ENCODE measurements around the gene CPXM2.

CPXM2 gene

GRCh38 chr10:123904834-123905409 lies 13.3 kb upstream of the CPXM2 start:
- DNase-seq (ENCODE audit: low read depth), result no peak

- DNase-seq (ENCODE audit: low read depth), result no peak
These were observed 12.0 kb upstream of the CPXM2 start for GRCh38 chr10:123903621-123904020.

GRCh38 chr10:123901621-123902020 lies 10.0 kb upstream of the CPXM2 start:
- no peak for DNase-seq (ENCODE audit: low read depth)

- DNase-seq (ENCODE audit: low read depth), result no peak
These were observed 5.5 kb upstream of the CPXM2 start for GRCh38 chr10:123897146-123897545.

- DNase-seq (ENCODE audit: low read depth), result no peak
These were observed 4.8 kb upstream of the CPXM2 start for GRCh38 chr10:123896246-123896927.

GRCh38 chr10:123893651-123894050 lies 2.0 kb upstream of the CPXM2 start:
- DNase-seq (ENCODE audit: low read depth), result no peak

- no peak for DNase-seq (ENCODE audit: low read depth)
These were observed 857 bp downstream of the CPXM2 start for GRCh38 chr10:123890756-123891143.

GRCh38 chr10:123890226-123890625 lies 1.4 kb downstream of the CPXM2 start:
- DNase-seq (ENCODE audit: low read depth), result no peak

- DNase-seq (ENCODE audit: low read depth), result no peak
These were observed 1.8 kb downstream of the CPXM2 start for GRCh38 chr10:123889821-123890220.

GRCh38 chr10:123888751-123889150 lies 2.9 kb downstream of the CPXM2 start:
- no peak for DNase-seq (ENCODE audit: low read depth)

- no peak for DNase-seq (ENCODE audit: low read depth)
These were observed 3.4 kb downstream of the CPXM2 start for GRCh38 chr10:123888256-123888655.

GRCh38 chr10:123886292-123886691 lies 5.3 kb downstream of the CPXM2 start:
- DNase-seq (ENCODE audit: low read depth), result no peak

- no peak for DNase-seq (ENCODE audit: low read depth)
These were observed 6.0 kb downstream of the CPXM2 start for GRCh38 chr10:123885406-123886170.

GRCh38 chr10:123884907-123885381 lies 6.7 kb downstream of the CPXM2 start:
- no peak for DNase-seq (ENCODE audit: low read depth)

- DNase-seq (ENCODE audit: low read depth), result no peak
These were observed 7.2 kb downstream of the CPXM2 start for GRCh38 chr10:123884351-123884906.

GRCh38 chr10:123883673-123884320 lies 7.8 kb downstream of the CPXM2 start:
- DNase-seq (ENCODE audit: low read depth), result no peak

GRCh38 chr10:123882681-123883445 lies 8.7 kb downstream of the CPXM2 start:
- no peak for DNase-seq (ENCODE audit: low read depth)

GRCh38 chr10:123882177-123882576 lies 9.4 kb downstream of the CPXM2 start:
- DNase-seq (ENCODE audit: low read depth), result no peak

GRCh38 chr10:123879606-123880257 lies 11.9 kb downstream of the CPXM2 start:
- no peak for DNase-seq (ENCODE audit: low read depth)

- no peak for DNase-seq (ENCODE audit: low read depth)
These were observed 12.8 kb downstream of the CPXM2 start for GRCh38 chr10:123878666-123879303.

- no peak for DNase-seq (ENCODE audit: low read depth)
These were observed 21.3 kb downstream of the CPXM2 start for GRCh38 chr10:123870260-123870659.

Measured in stimulated activated CD8-positive, alpha-beta memory T cell treated with anti-CD3 and anti-CD28 coated beads, Interleukin-15, amount 100 ng/mL, for 1 hour (primary cell).